PC-3 (cell line): ENCODE measurements around the gene JOSD1. TPM values are rescaled to one million over a fixed set of nuclear protein-coding genes. Genes with fewer than 3 reads are reported as not detected.

Experiments used
- ATAC-seq: fragments of 200-7000 bp; cut with Tn5 transposase; 2 replicates; pipeline ENCODE4 v1.9.1; 2020; ENCODE audit warnings: mild to moderate bottlenecking, moderate library complexity
- BruUV-seq: library from RNA; stranded (reverse); fragments of 400-500 nt; replicated peaks from 2 replicates; lab custom pipeline; 2021; lab: Mats Ljungman, UMichigan
- CTCF ChIA-PET: fragments of 300-600 bp; sonication (Branson Sonifier 250); formaldehyde crosslinking; loops from one replicate; lab custom pipeline; 2022; ENCODE audit warnings: antibody characterized with exemption; lab: Charles Lee
- POLR2A ChIA-PET: fragments of 300-600 bp; sonication (Branson Sonifier 250); formaldehyde crosslinking; loops from one replicate; lab custom pipeline; 2022; ENCODE audit warnings: antibody characterized with exemption; ENCODE audit not compliant: unreplicated experiment; lab: Charles Lee
- DNase-seq: peaks from one replicate; pipeline ENCODE4 v3.0.0-alpha.2; 2015
- H2AFZ ChIP-seq: fragments of 300-600 bp; sonication (generic); 2 replicates; pipeline ENCODE4 v1.6.0; 2016; ENCODE audit warnings: antibody characterized with exemption, low read length
- H3F3A ChIP-seq: fragments of 300-600 bp; sonication (generic); one replicate; pipeline ENCODE4 v1.6.0; 2017; ENCODE audit warnings: antibody characterized with exemption, low read length, control low read depth, mild to moderate bottlenecking; ENCODE audit not compliant: unreplicated experiment
- H3K27ac ChIP-seq: fragments of 300-600 bp; sonication (generic); 2 replicates; pipeline ENCODE4 v1.5.1; 2016; ENCODE audit warnings: mild to moderate bottlenecking, low read length
- H3K27me3 ChIP-seq: fragments of 300-600 bp; sonication (generic); 2 replicates; pipeline ENCODE4 v1.6.1; 2016; ENCODE audit warnings: low read length, mixed read lengths
- H3K36me3 ChIP-seq: fragments of 300-600 bp; sonication (generic); 2 replicates; pipeline ENCODE4 v1.6.1; 2016; ENCODE audit warnings: low read depth, mixed run types, low read length, mixed read lengths
- H3K4me1 ChIP-seq: fragments of 300-600 bp; sonication (generic); 2 replicates; pipeline ENCODE4 v1.5.1; 2016; ENCODE audit warnings: low read length; ENCODE audit not compliant: insufficient read depth
- H3K4me2 ChIP-seq: fragments of 300-600 bp; sonication (generic); 2 replicates; pipeline ENCODE4 v1.6.0; 2016; ENCODE audit warnings: low read length
- H3K4me3 ChIP-seq: fragments of 300-600 bp; sonication (generic); 2 replicates; pipeline ENCODE4 v1.5.1; 2016; ENCODE audit warnings: mild to moderate bottlenecking, low read length, mixed read lengths
- H3K79me2 ChIP-seq: fragments of 300-600 bp; sonication (generic); 2 replicates; pipeline ENCODE4 v1.6.1; 2017; ENCODE audit warnings: low read length, mixed read lengths
- H3K9ac ChIP-seq: fragments of 300-600 bp; sonication (generic); 2 replicates; pipeline ENCODE4 v1.6.0; 2016; ENCODE audit warnings: mild to moderate bottlenecking, low read length
- H3K9me2 ChIP-seq: fragments of 300-600 bp; sonication (generic); replicated peaks from 2 replicates; pipeline ENCODE4 v1.6.1; 2016; ENCODE audit warnings: mixed run types, low read length, mixed read lengths
- H3K9me3 ChIP-seq: fragments of 300-600 bp; sonication (generic); 2 replicates; pipeline ENCODE4 v1.6.1; 2016; ENCODE audit warnings: low read length, mixed read lengths
- H4K20me1 ChIP-seq: fragments of 300-600 bp; sonication (generic); 2 replicates; pipeline ENCODE4 v1.6.1; 2016; ENCODE audit warnings: low read length, mixed read lengths
- CTCF ChIP-seq: fragments of 300-600 bp; sonication (generic); conservative IDR thresholded peaks from 2 replicates; pipeline ENCODE4 v1.5.1; 2017; ENCODE audit warnings: antibody characterized with exemption, low read depth, mild to moderate bottlenecking, low read length
- EZH2 ChIP-seq: fragments of 300-600 bp; sonication (generic); IDR thresholded peaks from one replicate; pipeline ENCODE4 v1.6.1; 2017; ENCODE audit warnings: antibody characterized with exemption, mild to moderate bottlenecking, low read length; ENCODE audit not compliant: unreplicated experiment
- EZH2phosphoT487 ChIP-seq: fragments of 300-600 bp; sonication (generic); IDR thresholded peaks from 2 replicates; pipeline ENCODE4 v1.6.1; 2018; ENCODE audit warnings: mild to moderate bottlenecking, antibody characterized with exemption, low read length, borderline replicate concordance
- intact Hi-C: fragments of 100-400 bp; cut with micrococcal nuclease; formaldehyde crosslinking; loops from 2 replicates; pipeline ENCODE4 v1.9.0; 2023
- total RNA-seq: library from RNA; depleted of rRNA; stranded (reverse); fragments of >200 nt; gene quantifications from 2 replicates; pipeline ENCODE4 v1.2.3, GENCODE V29; 2014

The JOSD1 gene
- total RNA-seq, 1 experiment from 2014 or later = 40.3 TPM

- CTCF ChIA-PET = no interaction called here
These were observed 28.4 kb upstream of the JOSD1 start for GRCh38 chr22:38728871-38729796.

GRCh38 chr22:38727530-38728451 lies 27.0 kb upstream of the JOSD1 start:
- no peak overlapping the region for H3K4me3 ChIP-seq
- ATAC-seq = no peak
- no peaks in the 10 kb centered on the region for H3K79me2 ChIP-seq
- DNase-seq = no peak
- ChIA-PET CTCF (no interaction called here), POLR2A (no interaction called here)
- H3K36me3 ChIP-seq = peaks cover 20% of the 10 kb centered on the region; the same call in 1 of the 2 replicates
- H3K9ac ChIP-seq = no peak overlapping the region
- no peak overlapping the region for H2AFZ ChIP-seq
- no peaks in the 10 kb centered on the region for H3K4me1 ChIP-seq
- no TSS peak for BruUV-seq
- H3F3A ChIP-seq = no peaks in the 10 kb centered on the region
- H3K27ac ChIP-seq = no peak overlapping the region
- H3K4me2 ChIP-seq = no peak overlapping the region
- no peak for TF ChIP-seq CTCF
- no peak for TF ChIP-seq EZH2phosphoT487
- no peak for TF ChIP-seq EZH2
- H3K9me3 ChIP-seq = no peaks in the 10 kb centered on the region
- H3K9me2 ChIP-seq = no peaks in the 10 kb centered on the region
- no peaks in the 10 kb centered on the region for H3K27me3 ChIP-seq
- intact Hi-C loops = no loop called here
- H4K20me1 ChIP-seq = no peaks in the 10 kb centered on the region

More at GRCh38 chr22:38728871-38729796, 28.4 kb upstream of the JOSD1 start:
- Histone ChIP-seq H3K9ac (no peak overlapping the region), H3K36me3 (peaks cover 18% of the 10 kb centered on the region), H3K27ac (no peak overlapping the region), H3K9me2 (no peaks in the 10 kb centered on the region), H3K4me3 (no peak overlapping the region), H2AFZ (no peak overlapping the region), H4K20me1 (no peaks in the 10 kb centered on the region), H3K9me3 (no peaks in the 10 kb centered on the region), H3K27me3 (no peaks in the 10 kb centered on the region), H3F3A (no peaks in the 10 kb centered on the region), H3K4me2 (no peak overlapping the region), H3K4me1 (no peaks in the 10 kb centered on the region), H3K79me2 (no peaks in the 10 kb centered on the region)
- BruUV-seq = no TSS peak
- DNase-seq (no peak), ATAC-seq (peak; percentile 18; the same call in 1 of the 2 replicates)
- POLR2A ChIA-PET = no interaction called here
- intact Hi-C loops = no loop called here
- TF ChIP-seq EZH2 (no peak), EZH2phosphoT487 (no peak), CTCF (no peak)
